HG02588 (cell line): ENCODE results near the gene KANK4.
A peak's percentile ranks its signal among the peaks of the same experiment; 100 is the strongest.
"Not testable (repeated sequence)": the region's sequence is repeated elsewhere in the genome, so short reads cannot be mapped to it uniquely, and the experiment has no call there.

ENCODE experiments used
- ATAC-seq: cut with Tn5 transposase; IDR thresholded peaks from one replicate; pipeline ENCODE4 v1.9.1; 2021; ENCODE audit warnings: mild to moderate bottlenecking, moderate library complexity; ENCODE audit not compliant: unreplicated experiment

The KANK4 gene

DNA sequence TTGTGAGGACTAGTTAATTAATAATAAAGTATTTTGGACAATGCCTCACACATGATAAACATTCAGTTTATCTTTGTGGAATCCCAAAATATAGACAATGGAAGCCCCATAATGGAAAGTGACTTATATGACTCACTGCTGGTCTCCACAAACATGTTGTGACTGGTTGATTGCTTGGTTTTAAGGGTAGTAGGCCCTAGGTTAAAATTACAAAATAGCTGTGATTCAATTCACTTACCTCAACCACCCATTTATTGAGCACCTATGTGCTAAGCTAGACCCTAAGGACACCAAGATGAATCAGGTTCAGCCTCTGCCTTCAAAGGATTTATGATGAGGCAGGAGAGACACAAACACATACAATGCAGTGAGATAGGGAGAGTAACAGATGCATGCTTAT, 42.4 kb downstream of the KANK4 start:
- no peak for ATAC-seq

DNA sequence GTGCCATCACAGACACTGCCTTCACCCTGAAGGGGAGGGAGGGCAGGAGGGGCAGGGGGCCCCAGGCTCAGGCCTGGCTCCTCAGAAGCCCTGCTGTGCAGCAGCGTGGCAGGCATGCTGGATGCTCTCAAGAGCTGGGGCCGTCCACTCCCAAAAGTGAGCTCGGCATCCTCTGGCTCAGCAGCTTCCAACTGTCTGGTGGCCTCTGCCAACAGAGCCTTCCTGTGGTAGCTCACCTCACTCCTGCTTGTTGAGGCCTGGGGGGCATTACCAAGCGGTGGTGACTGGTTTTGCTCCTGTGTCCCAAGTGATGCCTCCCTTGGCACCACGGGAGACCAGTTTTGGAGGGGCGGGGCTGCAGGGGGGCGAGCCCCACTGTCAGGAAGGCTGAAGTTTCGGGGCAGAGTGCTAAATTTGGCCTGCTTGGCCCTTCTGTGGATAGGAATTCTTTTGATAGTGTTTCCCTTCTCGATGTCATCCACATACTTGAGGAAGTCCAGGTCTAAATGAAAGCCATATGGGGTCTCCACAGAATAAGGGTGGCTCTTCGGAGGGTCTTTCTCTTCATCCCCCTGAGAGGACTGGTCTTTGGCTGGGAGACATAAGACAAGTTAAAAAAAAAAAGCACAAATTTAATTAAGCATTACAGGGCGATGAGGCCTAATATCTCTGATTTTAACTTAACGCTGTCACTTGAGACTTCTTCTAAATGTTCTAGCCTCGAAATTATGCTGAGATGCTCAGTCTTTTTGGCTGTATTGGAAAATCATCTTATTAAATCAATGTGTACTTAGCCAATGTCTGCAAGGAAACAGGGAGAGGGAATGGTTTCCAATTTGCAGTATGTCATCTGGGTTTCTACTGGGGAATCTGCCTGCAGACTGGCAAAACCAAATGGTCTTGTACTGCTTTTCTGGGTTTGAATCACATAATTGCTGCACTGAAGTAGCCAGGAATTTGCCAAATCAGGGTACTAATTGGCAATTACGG, 44.4 kb downstream of the KANK4 start:
- no peak for ATAC-seq

GRCh38 chr1:62273953-62274352, 45.3 kb downstream of the KANK4 start:
- no peak for ATAC-seq

DNA sequence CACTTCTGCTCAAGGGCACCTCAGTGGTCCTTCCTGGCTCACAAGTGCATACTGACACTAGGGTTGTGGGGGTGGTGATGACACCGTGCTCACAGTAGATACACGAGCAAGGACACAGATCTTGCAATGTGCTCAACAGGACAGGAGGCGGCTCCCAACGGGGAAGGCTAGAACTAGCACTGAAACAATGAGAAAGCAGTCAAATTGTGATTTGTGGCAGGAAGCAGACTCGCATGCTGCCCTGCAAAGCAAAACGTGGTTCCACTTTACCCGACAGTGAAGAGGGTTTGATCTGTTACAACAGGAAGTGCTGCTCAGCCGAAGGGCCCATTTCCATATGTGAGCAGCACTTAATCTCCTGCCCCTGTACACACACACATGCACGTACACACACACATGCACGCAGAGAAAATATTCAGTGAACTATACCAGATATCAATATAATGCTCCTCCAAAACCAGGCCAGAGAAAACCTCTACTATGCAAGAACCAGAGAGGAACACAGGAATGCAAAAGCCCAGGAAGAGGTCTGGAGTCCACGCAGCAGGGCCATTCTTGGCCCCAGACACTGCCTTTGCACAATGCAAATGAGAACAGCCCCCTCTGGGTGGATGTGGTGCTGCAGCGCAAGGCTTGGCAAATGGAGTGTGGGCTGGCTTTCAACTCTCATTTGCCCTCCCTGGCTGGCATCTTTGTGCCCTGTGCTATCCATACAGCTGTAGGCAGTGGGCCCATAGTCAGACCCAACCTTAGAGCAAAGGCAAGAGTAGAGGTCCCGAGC, 47.1 kb downstream of the KANK4 start:
- ATAC-seq: peak; percentile 70

DNA sequence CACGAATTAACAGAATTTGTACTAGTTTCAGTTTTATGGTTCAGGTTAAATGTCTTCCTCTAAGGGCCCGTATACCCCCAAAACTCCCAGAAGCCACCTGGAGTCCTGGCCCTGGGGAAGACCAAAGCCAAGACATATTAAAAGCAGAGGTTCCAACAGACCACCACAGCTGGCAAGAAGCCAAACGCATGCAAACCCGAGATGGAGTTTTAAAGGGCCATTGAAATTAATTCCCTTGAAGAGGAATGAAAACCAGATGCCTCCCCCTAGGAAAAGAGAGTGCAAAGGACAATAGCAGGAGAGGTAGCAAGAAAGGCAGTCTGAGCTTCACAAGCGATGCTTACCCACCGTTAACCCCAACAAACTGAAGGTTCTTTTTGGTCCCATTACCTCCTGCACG, 48.1 kb downstream of the KANK4 start:
- no peak for ATAC-seq

GRCh38 chr1:62269851-62270495, 49.3 kb downstream of the KANK4 start:
- no peak for ATAC-seq

GRCh38 chr1:62269439-62269838, 49.8 kb downstream of the KANK4 start:
- no peak for ATAC-seq

GRCh38 chr1:62268315-62268714, 50.9 kb downstream of the KANK4 start:
- ATAC-seq: no peak

DNA sequence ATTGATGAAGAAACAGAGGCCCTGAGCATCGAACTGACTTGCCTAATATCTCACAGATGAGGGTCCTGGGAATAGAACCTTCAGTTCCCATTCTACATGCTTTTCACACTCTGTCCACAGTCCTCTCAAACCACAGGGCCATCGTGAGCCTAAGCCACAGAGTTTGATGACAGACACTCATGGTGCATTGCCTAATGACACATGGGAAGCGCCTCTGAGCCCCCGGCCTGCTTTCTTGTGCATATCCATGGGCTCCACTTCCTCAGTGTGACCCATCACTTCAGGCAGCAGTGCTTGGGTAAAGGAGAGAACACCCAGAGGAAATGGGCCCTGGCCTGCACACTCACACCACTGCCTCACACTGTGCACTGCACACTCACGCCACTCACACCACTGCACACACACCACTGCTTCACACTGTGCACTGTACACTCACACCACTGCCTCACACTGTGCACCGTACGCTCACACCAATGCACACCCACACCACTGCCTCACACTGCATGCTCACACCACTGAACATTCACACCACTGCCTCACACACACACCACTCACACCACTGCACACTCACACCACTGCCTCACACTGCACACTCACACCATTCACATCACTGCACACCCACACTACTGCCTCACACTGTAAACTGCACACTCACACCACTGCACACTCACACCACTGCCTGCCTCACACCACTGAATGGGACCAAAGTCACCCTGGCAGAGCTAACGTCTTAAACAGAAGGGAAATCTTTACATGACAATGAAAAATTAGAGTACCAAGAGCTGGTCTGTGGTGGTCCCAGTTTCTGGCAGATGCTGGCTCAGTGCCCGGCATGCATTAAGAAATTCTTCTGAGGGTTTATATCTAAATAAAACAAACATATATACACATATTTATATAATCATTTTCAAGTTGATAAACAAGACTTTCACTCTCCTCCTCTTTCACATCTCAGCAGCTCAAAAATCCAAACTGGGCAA, 53.0 kb downstream of the KANK4 start:
- ATAC-seq: no peak

- ATAC-seq: no peak
Observed at GRCh38 chr1:62263814-62264353, 55.4 kb downstream of the KANK4 start.

DNA sequence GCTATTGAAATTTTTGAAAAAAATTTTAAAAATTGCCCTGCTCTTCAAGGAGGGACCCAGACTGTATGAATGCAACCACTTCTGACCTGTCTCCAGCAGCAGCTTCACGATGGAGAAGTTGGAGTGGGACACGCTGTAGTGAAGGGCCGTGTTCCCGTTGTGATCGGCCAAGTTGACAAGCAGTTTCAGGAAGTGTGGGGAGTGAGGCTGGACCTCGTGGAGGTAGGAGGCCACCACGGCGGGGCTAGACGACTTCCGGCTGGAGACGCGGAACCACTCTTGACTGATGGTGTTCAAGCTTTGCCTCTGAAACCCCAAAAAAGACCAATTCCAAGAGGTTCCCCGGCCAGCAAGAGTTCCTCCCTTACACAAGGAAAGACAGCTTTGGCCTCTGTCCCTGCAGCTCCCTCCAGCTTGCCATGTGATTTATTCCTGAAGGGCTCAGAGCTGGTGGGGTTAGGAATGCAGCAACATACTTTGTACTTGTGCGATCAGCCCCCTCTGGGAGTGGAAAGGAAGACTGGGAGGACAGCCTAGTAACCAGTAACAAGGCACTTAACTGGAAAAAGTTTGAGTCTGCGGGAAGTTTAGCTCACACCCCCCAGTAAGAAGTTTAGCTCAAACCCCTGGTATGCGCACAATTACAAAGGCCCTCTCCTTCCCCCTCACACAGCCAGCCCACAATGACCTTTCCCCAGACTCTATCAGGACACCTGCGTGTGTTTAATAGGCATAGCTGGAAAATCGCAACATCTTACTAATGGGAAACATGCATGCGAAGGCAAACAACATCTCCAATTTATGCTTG, 56.0 kb downstream of the KANK4 start:
- no peak for ATAC-seq

DNA sequence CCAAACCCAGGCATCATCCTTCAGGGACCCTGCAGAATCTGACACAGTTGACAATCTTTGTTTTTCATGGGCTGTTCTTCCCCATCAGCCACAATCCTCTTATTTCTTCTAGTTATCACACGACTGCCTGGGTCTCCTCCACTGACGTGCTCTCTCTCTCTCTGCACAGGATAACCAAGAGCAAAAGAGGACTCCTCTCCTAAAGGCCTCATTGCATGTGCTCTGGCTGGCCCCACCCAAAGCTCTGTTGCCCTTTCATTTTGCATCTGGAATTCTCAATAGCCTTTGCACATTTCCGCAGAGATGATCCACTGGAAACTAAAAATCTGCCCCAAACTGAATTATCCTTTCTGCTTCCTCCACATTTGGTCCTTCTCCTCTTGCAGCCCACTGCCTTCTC, 58.5 kb downstream of the KANK4 start:
- ATAC-seq: no peak

DNA sequence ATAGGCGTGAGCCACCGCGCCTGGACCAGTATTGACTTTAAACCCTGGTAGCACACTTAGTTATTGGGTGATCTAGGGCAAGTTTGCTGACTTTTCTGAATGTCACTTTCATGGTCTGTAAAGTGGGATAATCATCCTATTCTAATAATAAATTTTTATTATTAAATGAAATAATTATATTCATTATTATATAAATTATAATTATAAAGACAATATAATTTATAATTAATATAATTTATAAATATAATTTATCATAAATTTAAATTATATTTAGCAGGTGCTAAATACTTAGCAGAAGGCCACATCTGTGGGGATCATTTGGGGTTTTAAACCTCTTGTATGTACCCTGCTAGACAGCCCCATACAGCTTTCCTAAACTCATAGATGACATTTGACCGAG, 59.7 kb downstream of the KANK4 start:
- no peak for ATAC-seq

DNA sequence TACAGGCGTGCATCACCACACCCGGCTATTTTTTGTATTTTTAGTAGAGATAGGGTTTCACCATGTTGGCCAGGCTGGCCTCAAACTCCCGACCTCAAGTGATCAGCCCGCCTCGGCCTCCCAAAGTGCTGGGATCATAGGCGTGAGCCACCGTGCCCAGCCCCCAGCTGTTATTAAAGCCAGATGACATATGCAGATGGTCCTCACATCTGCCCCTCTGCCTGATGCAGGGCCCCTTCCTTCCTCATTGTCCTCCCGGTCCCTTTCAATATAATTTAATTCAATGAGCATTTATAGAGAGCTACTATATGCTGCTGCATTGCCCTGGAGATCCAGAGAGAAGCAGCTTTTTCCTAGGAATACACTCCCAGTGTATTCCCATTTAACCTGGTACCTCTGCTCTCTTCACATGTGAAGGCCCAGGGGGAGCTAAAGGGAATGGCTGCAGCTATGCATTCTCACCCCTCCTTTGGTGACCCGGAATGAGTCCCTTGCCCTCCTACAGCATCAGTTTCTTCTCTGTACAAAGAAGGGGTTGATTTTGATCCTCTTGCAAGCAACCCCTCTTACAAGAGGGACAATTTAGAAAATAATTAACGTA, 69.0 kb downstream of the KANK4 start:
- ATAC-seq: no peak

DNA sequence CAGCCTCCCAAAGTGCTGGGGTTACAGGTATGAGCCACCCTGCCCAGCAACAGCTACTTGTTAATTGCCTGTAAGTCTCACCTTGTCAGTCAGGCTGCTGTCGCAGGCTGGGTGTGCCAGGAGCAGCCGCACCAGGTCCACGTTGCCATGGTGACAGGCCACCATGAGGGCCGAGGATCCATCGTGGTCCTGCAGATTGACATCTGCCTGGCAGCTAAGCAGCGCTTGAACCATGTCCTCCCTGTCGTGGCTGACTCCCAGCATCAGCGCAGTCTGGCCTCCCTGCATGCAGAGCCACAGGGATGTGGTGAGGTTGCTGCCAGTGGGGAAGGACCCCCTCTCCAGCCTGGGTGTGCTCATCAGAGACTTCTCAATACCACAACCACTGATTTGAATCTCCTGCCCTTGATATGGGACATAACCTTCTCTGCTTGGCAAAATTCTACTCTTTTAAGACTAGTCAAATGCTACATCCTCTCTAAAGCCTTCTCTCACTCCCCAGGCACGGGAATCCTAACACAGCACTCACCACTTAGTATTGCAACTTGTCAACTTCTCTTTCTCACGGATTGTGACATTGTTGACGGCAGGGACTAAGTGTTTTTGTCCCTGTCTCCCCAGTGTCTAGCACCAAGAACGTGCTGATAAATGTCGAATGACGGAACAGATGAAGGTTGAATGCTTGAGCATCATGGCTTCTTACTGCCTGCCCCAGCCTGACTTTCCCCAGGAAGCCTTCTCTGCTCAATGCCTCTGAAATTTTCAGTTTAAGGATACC, 71.7 kb downstream of the KANK4 start:
- ATAC-seq: no peak

- ATAC-seq: no peak
Observed at GRCh38 chr1:62245201-62245600, 74.0 kb downstream of the KANK4 start.

GRCh38 chr1:62244380-62244779, 74.9 kb downstream of the KANK4 start:
- not testable (repeated sequence) for ATAC-seq
